GM12874 (cell line): ENCODE measurements around the gene CD24.
A peak's percentile ranks its signal among the peaks of the same experiment; 100 is the strongest.

ENCODE experiments used
- TF ChIP-seq, protein P1 (sequence below): IDR thresholded peaks from 2 replicates; pipeline ENCODE4 v1.5.1; 2011; ENCODE audit warnings: low read depth, mild to moderate bottlenecking, control low read depth, low read length, moderate library complexity; ENCODE audit not compliant: insufficient read depth

Gene CD24

DNA sequence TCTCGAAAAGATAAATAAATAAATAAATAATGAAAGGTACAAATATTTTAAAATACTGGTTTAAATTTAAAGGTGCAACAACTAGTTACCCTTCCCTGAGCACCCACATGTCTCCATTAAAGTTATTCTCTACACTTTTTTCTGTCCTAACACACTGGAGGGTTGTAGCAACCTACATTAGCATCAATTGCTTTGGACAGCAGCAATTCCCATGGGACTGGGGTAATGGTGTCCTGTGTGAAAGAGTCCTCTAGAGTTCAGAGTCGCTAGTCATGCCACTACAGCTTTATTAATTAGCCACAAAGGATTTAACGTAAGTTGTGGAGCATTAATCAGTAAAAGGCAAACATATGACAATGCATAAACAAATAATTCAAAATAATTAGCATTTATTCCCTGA lies 14.1 kb upstream of the CD24 start:
- TF ChIP-seq, protein P1, sequence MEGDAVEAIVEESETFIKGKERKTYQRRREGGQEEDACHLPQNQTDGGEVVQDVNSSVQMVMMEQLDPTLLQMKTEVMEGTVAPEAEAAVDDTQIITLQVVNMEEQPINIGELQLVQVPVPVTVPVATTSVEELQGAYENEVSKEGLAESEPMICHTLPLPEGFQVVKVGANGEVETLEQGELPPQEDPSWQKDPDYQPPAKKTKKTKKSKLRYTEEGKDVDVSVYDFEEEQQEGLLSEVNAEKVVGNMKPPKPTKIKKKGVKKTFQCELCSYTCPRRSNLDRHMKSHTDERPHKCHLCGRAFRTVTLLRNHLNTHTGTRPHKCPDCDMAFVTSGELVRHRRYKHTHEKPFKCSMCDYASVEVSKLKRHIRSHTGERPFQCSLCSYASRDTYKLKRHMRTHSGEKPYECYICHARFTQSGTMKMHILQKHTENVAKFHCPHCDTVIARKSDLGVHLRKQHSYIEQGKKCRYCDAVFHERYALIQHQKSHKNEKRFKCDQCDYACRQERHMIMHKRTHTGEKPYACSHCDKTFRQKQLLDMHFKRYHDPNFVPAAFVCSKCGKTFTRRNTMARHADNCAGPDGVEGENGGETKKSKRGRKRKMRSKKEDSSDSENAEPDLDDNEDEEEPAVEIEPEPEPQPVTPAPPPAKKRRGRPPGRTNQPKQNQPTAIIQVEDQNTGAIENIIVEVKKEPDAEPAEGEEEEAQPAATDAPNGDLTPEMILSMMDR, result no peak

DNA sequence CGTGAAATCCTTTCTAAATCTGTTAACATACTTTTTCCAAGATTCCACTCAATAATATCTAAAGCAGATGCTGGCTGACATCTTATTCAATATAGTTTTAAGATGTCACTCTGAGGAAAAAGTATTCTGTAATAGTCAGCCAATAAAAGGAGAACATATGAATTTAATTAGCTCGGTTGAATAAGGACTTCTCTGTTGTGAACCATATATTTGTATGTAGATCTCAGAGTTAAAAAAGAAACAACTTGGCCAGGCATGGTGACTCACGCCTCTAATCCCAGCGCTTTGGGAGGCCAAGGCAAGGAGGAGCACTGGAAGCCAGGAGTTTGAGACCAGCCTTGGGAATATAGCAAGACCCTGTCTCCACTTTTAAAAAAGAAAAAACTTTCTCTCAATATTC lies 7.4 kb upstream of the CD24 start:
- TF ChIP-seq, protein P1, result no peak

DNA sequence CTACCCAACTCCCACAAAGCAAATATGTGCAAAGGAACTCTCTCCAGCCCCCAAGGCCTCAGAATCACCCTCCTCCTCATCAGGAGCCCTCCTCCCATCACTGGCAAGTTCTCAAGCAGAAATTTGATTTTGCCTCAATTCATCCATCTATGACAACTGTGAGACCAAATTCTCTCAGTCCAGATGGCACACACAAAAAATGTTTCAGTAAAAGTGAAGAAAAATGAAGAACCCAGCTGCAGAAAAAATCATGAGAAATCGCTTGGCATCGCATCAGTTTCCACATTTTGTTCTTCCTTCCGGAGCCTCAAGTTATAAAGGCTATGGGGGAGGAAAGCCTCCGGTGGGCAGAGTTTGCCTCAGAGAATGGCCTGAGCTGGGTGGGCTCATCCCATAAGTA lies 6.4 kb upstream of the CD24 start:
- TF ChIP-seq, protein P1, result no peak

DNA sequence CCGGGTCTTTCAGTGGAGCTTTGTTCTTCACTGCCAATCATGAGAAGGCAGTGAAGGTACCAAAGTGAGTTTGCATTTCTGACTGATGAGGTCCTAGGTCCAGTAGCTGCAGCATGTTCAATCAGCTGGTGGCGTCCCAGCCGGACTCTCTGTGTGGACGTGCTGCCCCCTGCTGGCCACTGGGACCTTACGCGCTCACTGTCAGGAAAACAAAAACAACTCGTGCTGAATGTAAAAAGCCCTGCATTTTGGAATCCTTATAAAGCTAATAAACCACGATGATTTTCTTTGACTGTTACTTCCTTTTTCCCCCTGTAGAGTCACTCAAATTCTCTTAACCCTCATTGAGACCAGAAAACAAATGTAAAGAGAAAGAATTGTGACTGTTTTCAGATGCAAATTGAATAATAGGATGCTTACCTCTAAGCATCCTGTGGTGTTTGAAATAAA lies 4.9 kb upstream of the CD24 start:
- TF ChIP-seq, protein P1, result peak; percentile 92

DNA sequence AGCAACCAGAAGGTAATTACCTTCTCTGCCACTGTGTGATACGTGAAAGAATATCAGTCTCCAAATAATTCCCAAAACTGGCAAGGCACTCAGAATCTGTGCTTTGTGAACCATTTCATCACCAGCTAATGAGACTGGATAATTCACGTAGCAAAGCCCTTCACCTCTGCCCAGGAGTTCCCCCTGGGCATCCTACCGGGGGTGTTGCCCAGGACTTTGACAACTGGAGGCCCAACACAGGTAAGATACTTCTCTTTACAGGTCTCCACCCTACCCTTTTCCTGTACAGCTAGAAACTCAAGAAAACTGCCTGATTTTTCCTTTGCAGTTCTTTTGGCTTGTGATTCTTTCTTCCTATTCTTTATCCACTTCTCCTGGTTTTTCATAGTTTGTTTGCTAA lies 2.7 kb upstream of the CD24 start:
- TF ChIP-seq, protein P1, result no peak

DNA sequence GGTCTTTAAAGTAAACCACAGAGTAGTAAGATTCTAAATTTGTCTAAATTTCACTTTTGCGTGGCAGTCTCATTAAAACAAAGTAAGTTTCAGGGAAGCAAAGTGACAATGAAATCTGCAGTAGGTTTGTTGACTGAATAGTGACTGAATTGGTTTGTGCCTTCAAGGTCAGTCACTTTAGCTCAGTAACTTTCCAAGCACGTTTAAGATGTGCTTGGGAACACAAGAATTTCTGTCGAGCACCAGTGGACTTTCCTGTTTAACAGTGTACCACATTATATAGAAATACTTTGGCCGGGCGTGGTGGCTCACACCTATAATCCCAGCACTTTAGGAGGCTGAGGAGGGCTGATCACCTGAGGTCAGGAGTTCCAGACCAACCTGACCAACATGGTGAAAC lies 1.7 kb upstream of the CD24 start:
- TF ChIP-seq, protein P1, result no peak

DNA sequence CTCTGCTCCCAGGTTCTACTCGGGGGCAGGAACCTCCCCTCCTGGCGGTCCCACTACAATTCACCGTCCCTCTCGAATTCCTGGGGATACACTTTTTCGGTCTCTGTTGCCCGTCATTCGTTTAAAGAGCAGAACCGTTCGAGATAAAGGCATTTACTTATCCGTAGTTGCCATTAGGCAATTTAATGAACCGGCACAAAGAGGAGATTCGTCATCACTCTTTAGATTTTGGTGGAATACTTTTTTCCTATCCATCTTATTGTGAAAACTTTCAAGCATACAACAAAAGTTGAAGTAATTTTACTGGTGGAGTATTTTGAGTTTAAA lies 1.2 kb upstream of the CD24 start:
- TF ChIP-seq, protein P1, result no peak
